H9 (cell line): ENCODE measurements around the gene DNAJC11. TPM values are rescaled to one million over a fixed set of nuclear protein-coding genes. Genes with fewer than 3 reads are reported as not detected.
A peak's percentile ranks its signal among the peaks of the same experiment; 100 is the strongest.

Experiments used
- DNase-seq: peaks from one replicate; pipeline ENCODE4 v3.0.0-alpha.2; 2017
- H2AFZ ChIP-seq: one replicate; pipeline ENCODE4 v1.6.1; 2013; ENCODE audit warnings: mild to moderate bottlenecking, low read length, control low read depth, moderate library complexity
- H2AK5ac ChIP-seq: 2 replicates; pipeline ENCODE4 v1.6.1; 2013; ENCODE audit warnings: low read length, control low read depth, mixed read lengths; ENCODE audit not compliant: insufficient read length
- H2BK120ac ChIP-seq: one replicate; pipeline ENCODE4 v1.6.1; 2013; ENCODE audit warnings: low read depth, mild to moderate bottlenecking, low read length, control low read depth, inconsistent platforms; ENCODE audit not compliant: poor library complexity, severe bottlenecking
- H2BK12ac ChIP-seq: 2 replicates; pipeline ENCODE4 v1.6.1; 2013; ENCODE audit warnings: low read length, control low read depth, mixed read lengths, low read depth; ENCODE audit not compliant: insufficient read length
- H2BK15ac ChIP-seq: 2 replicates; pipeline ENCODE4 v1.6.1; 2013; ENCODE audit warnings: low read depth, low read length, control low read depth
- H2BK20ac ChIP-seq: one replicate; pipeline ENCODE4 v1.6.1; 2013; ENCODE audit warnings: low read depth, mild to moderate bottlenecking, low read length, control low read depth, inconsistent platforms; ENCODE audit not compliant: poor library complexity, severe bottlenecking
- H2BK5ac ChIP-seq: 2 replicates; pipeline ENCODE4 v1.6.1; 2013; ENCODE audit warnings: low read length, control low read depth, mixed read lengths; ENCODE audit not compliant: insufficient read length
- H3K14ac ChIP-seq: 2 replicates; pipeline ENCODE4 v1.6.1; 2013; ENCODE audit warnings: low read length, control low read depth; ENCODE audit not compliant: insufficient read depth
- H3K18ac ChIP-seq: 2 replicates; pipeline ENCODE4 v1.6.1; 2013; ENCODE audit warnings: low read depth, mild to moderate bottlenecking, mixed read lengths, low read length, control low read depth; ENCODE audit not compliant: insufficient read length
- H3K23ac ChIP-seq: 2 replicates; pipeline ENCODE4 v1.6.1; 2013; ENCODE audit warnings: low read length, control low read depth, mixed read lengths, low read depth; ENCODE audit not compliant: insufficient read length
- H3K23me2 ChIP-seq: 2 replicates; pipeline ENCODE4 v1.6.1; 2013; ENCODE audit warnings: low read depth, mild to moderate bottlenecking, mixed read lengths, low read length, control low read depth; ENCODE audit not compliant: insufficient read length, poor library complexity, severe bottlenecking
- H3K27ac ChIP-seq: 2 replicates; pipeline ENCODE4 v1.5.1; 2013; ENCODE audit warnings: low read length, control low read depth, mixed read lengths, low read depth; ENCODE audit not compliant: insufficient read length
- H3K27me3 ChIP-seq: 2 replicates; pipeline ENCODE4 v1.6.1; 2013; ENCODE audit warnings: low read length, control low read depth, inconsistent platforms; ENCODE audit not compliant: insufficient read depth
- H3K4ac ChIP-seq: 2 replicates; pipeline ENCODE4 v1.6.1; 2013; ENCODE audit warnings: low read depth, mild to moderate bottlenecking, control low read depth, inconsistent platforms, low read length, moderate library complexity
- H3K4me1 ChIP-seq: 2 replicates; pipeline ENCODE4 v1.6.1; 2013; ENCODE audit warnings: low read length, control low read depth, inconsistent platforms; ENCODE audit not compliant: insufficient read depth
- H3K4me2 ChIP-seq: 2 replicates; pipeline ENCODE4 v1.6.1; 2013; ENCODE audit warnings: low read length, control low read depth, mixed read lengths; ENCODE audit not compliant: insufficient read length, insufficient read depth
- H3K56ac ChIP-seq: 2 replicates; pipeline ENCODE4 v1.6.1; 2013; ENCODE audit warnings: low read depth, mild to moderate bottlenecking, mixed read lengths, low read length, control low read depth; ENCODE audit not compliant: insufficient read length
- H3K79me1 ChIP-seq: 2 replicates; pipeline ENCODE4 v1.6.1; 2013; ENCODE audit warnings: low read depth, mild to moderate bottlenecking, moderate library complexity, low read length, control low read depth, inconsistent platforms; ENCODE audit not compliant: insufficient read depth, poor library complexity, severe bottlenecking
- H3K79me2 ChIP-seq: 2 replicates; pipeline ENCODE4 v1.6.1; 2013; ENCODE audit warnings: low read length, control low read depth, inconsistent platforms; ENCODE audit not compliant: insufficient read depth
- H3K9ac ChIP-seq: 2 replicates; pipeline ENCODE4 v1.6.1; 2013; ENCODE audit warnings: low read length, control low read depth, mixed read lengths; ENCODE audit not compliant: insufficient read length; ENCODE audit errors: extremely low read depth
- H3K9me3 ChIP-seq: one replicate; pipeline ENCODE4 v1.6.1; 2013; ENCODE audit warnings: low read depth, low read length, inconsistent platforms; ENCODE audit not compliant: control insufficient read depth
- H3T11ph ChIP-seq: one replicate; pipeline ENCODE4 v1.6.1; 2013; ENCODE audit warnings: mild to moderate bottlenecking, low read length, control low read depth, inconsistent platforms
- H4K20me1 ChIP-seq: one replicate; pipeline ENCODE4 v1.6.1; 2013; ENCODE audit not compliant: control insufficient read depth, insufficient read length, insufficient read depth
- H4K5ac ChIP-seq: 2 replicates; pipeline ENCODE4 v1.6.1; 2013; ENCODE audit warnings: low read depth, mild to moderate bottlenecking, mixed read lengths, low read length, control low read depth; ENCODE audit not compliant: insufficient read length
- H4K8ac ChIP-seq: replicated peaks from 2 replicates; pipeline ENCODE4 v1.6.1; 2013; ENCODE audit warnings: low read length, control low read depth, mixed read lengths, low read depth; ENCODE audit not compliant: insufficient read length
- H4K91ac ChIP-seq: 2 replicates; pipeline ENCODE4 v1.6.1; 2013; ENCODE audit warnings: low read depth, mild to moderate bottlenecking, moderate library complexity, mixed read lengths, low read length, control low read depth; ENCODE audit not compliant: insufficient read length
- H3K27ac Mint-ChIP-seq, 3 experiments: 2 replicates in 2 of 3; 3 replicates in 1 of 3; pipeline ENCODE4 v1.8.0; 2020 to 2021; ENCODE audit warnings: mixed read lengths in 3 of 3, mild to moderate bottlenecking in 1 of 3, moderate library complexity in 1 of 3
- H3K27me3 Mint-ChIP-seq: 2 replicates; pipeline ENCODE4 v1.8.0; 2021; ENCODE audit warnings: low read depth, mild to moderate bottlenecking, moderate library complexity, mixed read lengths
- H3K36me3 Mint-ChIP-seq, 3 experiments: 2 replicates in 2 of 3; 3 replicates in 1 of 3; pipeline ENCODE4 v1.8.0; 2020 to 2021; ENCODE audit warnings: low read depth in 3 of 3, mixed read lengths in 3 of 3; ENCODE audit not compliant: insufficient read depth in 1 of 3
- H3K4me1 Mint-ChIP-seq, 2 experiments: 2 replicates each; pipeline ENCODE4 v1.8.0; 2020; ENCODE audit warnings: mixed read lengths in 2 of 2
- H3K4me3 Mint-ChIP-seq, 2 experiments: 2 replicates in 1 of 2; 3 replicates in 1 of 2; pipeline ENCODE4 v1.8.0; 2020 to 2021; ENCODE audit warnings: mild to moderate bottlenecking in 2 of 2, mixed read lengths in 2 of 2, moderate library complexity in 1 of 2
- H3K9me3 Mint-ChIP-seq, 2 experiments: 2 replicates in 1 of 2; 3 replicates in 1 of 2; pipeline ENCODE4 v1.8.0; 2020; ENCODE audit warnings: mild to moderate bottlenecking in 2 of 2, mixed read lengths in 2 of 2, moderate library complexity in 1 of 2
- CTCF ChIP-seq: fragments of 200-600 bp; sonication (generic); conservative IDR thresholded peaks from 3 replicates; pipeline ENCODE4 v1.8.0; 2021; ENCODE audit warnings: antibody characterized with exemption, mild to moderate bottlenecking
- WGBS: extraction: QIAGEN DNeasy Blood & Tissue Kit; methylation state at CpG from one replicate; pipeline ENCODE4 v1.1.7; 2013; ENCODE audit warnings: missing lambda C conversion rate, low lambda C conversion rate, mixed read lengths; ENCODE audit not compliant: insufficient read length; ENCODE audit errors: extremely low coverage; 5-methylcytosine and 5-hydroxymethylcytosine counted together
- total RNA-seq: library from RNA; stranded (reverse); gene quantifications from 2 replicates; pipeline ENCODE4 v1.2.1, GENCODE V29; 2021

Gene DNAJC11
- total RNA-seq, 1 experiment from 2014 or later, result 88.5 TPM

- 0 out of 4 replicates have a peak, but pooled peaks cover 0 to 2% of the 10 kb centered on the region in 2 experiments for H3K4me1 Mint-ChIP-seq
Measured at GRCh38 chr1:6592865-6593593, 108.6 kb downstream of the DNAJC11 start.

More at GRCh38 chr1:6592865-6593593, 108.6 kb downstream of the DNAJC11 start:
- Histone ChIP-seq H3K4me1 (no peaks in the 10 kb centered on the region), H3K23ac (no peak overlapping the region), H2BK20ac (no peak overlapping the region), H3K79me2 (no peaks in the 10 kb centered on the region; the same call in 1 of the 2 replicates), H3K14ac (no peak overlapping the region), H2BK12ac (no peak overlapping the region), H3K9ac (no peak overlapping the region), H3K4ac (no peak overlapping the region), H3K9me3 (no peaks in the 10 kb centered on the region), H2BK5ac (no peak overlapping the region), H3K23me2 (no peaks in the 10 kb centered on the region), H2BK15ac (no peak overlapping the region), H4K5ac (no peak overlapping the region), H3K27me3 (no peaks in the 10 kb centered on the region), H2AFZ (no peak overlapping the region), H3K18ac (no peak overlapping the region), H3K27ac (no peak overlapping the region), H4K91ac (no peak overlapping the region), H3K4me2 (no peak overlapping the region), H2AK5ac (no peak overlapping the region), H3K56ac (no peak overlapping the region), H3T11ph (no peak overlapping the region), H4K8ac (no peak overlapping the region), H4K20me1 (no peaks in the 10 kb centered on the region), H2BK120ac (no peak overlapping the region), H3K79me1 (no peaks in the 10 kb centered on the region)
- DNase-seq, result no peak
- H3K27ac Mint-ChIP-seq, result no peak overlapping the region
- H3K4me3 Mint-ChIP-seq, result 0 out of 5 replicates have a peak overlapping the region, but pooled peaks of 1 of the 2 experiments have one; percentile 21
- no peak for TF ChIP-seq CTCF
- H3K9me3 Mint-ChIP-seq, result no peaks in the 10 kb centered on the region
- H3K36me3 Mint-ChIP-seq, result peaks cover 23 to 77% (median 62%) of the 10 kb centered on the region in 3 experiments; a peak in 6 of 7 replicates
- H3K27me3 Mint-ChIP-seq, result no peaks in the 10 kb centered on the region
- WGBS, result no CpG with 5 or more reads among the region's 38 CpGs
